SU-DHL-6 (cell line): ENCODE data around the gene POMGNT2.

Experiments used
- CTCF ChIP-seq: fragments of 200-600 bp; sonication (generic); IDR thresholded peaks from one replicate; pipeline ENCODE4 v1.5.1; 2017; ENCODE audit warnings: antibody characterized with exemption, mild to moderate bottlenecking, low read length, moderate library complexity; ENCODE audit not compliant: insufficient read depth, poor library complexity, severe bottlenecking
- EZH2phosphoT487 ChIP-seq: fragments of 200-600 bp; sonication (generic), shearing (Covaris generic); conservative IDR thresholded peaks from 2 replicates; pipeline ENCODE4 v1.6.1; 2018; ENCODE audit warnings: mild to moderate bottlenecking, antibody characterized with exemption, low read length, moderate library complexity, mixed read lengths

DNA sequence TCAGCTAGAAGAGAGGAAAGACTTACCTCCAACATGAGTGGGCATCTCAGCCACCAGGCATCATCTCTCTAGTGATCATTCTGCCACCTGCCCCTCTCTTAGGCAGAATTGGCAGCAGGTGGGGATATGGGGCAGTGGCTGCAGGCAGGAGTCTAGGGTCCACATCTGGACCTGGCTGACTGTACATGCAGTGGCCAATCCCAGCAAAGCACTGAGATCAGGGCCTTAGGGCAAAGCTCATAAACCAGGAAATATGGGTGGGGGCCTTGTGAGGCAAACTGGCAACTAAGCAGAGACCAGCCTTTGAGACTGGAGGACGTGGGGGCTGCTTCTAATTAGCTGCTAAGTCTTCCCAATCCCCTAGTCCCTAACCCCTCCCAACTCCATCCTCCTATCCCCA lies 12.9 kb downstream of the POMGNT2 start:
- TF ChIP-seq CTCF (no peak), EZH2phosphoT487 (no peak)
